Right ventricle myocardium inferior (tissue), 1 donor: ENCODE data around the gene MARCHF9. TPM values are rescaled to one million over a fixed set of nuclear protein-coding genes. Genes with fewer than 3 reads are reported as not detected.

Experiments used
- ATAC-seq: fragments of 200-7000 bp; cut with Tn5 transposase; one replicate; pipeline ENCODE4 v1.9.1; 2020; ENCODE audit warnings: mild to moderate bottlenecking, moderate library complexity
- DNase-seq: peaks from one replicate; pipeline ENCODE4 v3.0.0; 2021; ENCODE audit errors: missing footprints
- intact Hi-C: fragments of 100-400 bp; cut with DNase I; formaldehyde crosslinking; loops from one replicate; pipeline ENCODE4 v1.11.0; 2022
- total RNA-seq: library from RNA; stranded (reverse); fragmentation: NEBNext Ultra II Directional; extraction: Animal tissue kit (Norgen Biotek cat#: 25700); gene quantifications from one replicate; pipeline ENCODE4 v1.2.1, GENCODE V29; 2021
- donor health status: DM: no; HTN: yes; CAD: no; lungs with severe emphysema.

Gene MARCHF9
- total RNA-seq, 1 donor from 2014 or later = 14.5 TPM

DNA sequence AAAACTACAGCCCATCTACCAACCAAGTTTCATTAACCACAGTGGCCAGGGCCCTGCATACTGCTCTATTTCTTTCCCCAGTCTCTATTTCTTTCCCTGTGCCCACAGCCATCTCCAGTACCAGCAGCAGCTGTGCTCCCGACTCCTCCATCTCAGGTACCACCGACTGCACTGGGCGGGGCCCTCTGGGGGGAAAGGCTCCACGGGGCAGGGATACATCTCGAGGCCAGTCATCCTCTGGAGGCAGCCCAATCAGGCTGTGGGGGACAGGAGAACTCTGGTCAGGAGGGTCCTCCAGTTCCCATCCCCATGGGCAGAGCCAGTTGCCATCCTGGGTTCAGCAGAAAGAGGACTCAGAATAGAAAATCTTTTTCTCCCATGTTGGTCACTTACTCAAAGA lies 5.8 kb upstream of the MARCHF9 start:
- no peak for DNase-seq
- no peak for ATAC-seq
- intact Hi-C loops = no loop called here

- DNase-seq = no peak
- intact Hi-C loops = no loop called here
- no peak for ATAC-seq
Measured at GRCh38 chr12:57750561-57751431, 4.1 kb upstream of the MARCHF9 start.

- intact Hi-C loops = no loop called here
- ATAC-seq (no peak), DNase-seq (no peak)
Measured at GRCh38 chr12:57751432-57751787, 3.5 kb upstream of the MARCHF9 start.

DNA sequence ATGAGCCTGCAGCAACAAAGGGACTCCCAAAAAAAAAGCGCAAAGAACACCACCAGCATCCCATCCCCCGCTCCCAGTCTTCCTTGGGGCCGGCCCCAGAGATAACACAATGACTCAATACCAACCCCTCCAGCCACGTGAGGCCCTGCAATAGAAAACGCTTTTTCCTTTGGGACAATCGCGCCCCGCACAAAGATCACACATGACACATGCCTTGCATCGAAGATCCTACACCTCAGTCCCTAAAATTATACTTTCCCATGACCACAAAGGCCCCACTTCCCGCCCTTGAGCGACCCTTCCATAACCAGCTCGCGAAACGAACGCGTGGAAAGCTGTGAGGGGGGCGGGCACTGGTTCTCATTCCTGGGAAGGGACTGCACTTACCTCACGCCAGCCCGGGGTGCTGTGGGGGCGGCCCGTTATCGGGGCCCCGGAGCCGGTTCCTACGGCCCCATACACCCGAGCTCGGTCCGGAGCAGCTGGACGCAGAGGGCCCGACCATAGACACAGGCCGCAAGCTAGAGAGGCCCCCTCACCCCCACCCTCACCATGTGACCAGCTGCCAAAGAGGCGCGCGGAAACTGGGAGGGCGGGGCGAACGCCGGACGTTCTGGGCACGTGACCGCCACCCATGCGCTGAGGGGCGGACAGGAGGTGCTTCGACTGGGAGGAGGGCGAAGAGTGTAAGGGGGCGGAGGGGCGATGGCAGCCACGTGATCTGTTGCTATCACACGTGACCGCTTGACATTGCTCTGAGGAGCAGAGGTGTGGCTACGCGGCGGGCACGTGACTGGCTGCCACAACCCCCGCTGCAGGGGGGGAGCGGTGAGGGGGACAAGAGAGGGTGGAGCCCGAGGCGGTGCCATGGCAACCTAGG lies 2.9 kb upstream of the MARCHF9 start, which contains the start of gene CDK4:
TSS of gene CDK4 (minus strand) at position 523 of the 880 bp plus-strand sequence. CDS start 593 bp downstream, outside the sequence.
- intact Hi-C loops = no loop called here
- DNase-seq (peak; percentile 100), ATAC-seq (peak; percentile 95)

DNA sequence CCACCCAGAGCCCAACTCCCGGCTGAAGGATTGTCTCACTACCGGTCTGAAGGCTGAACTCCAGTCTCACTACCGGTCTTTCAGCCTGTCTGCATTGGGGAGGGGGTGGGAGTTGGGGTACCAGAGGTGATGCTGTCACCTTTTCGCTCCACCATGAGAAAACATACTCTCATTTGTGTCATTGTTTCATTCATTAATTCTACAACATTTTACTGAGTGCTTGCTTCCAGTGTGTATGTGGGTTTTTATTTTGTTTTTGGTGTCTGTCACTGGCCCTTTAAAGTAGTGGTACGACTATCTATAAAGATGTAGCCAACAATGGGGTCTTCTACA lies 2.3 kb upstream of the MARCHF9 start:
- intact Hi-C loops = no loop called here
- ATAC-seq (no peak), DNase-seq (no peak)

DNA sequence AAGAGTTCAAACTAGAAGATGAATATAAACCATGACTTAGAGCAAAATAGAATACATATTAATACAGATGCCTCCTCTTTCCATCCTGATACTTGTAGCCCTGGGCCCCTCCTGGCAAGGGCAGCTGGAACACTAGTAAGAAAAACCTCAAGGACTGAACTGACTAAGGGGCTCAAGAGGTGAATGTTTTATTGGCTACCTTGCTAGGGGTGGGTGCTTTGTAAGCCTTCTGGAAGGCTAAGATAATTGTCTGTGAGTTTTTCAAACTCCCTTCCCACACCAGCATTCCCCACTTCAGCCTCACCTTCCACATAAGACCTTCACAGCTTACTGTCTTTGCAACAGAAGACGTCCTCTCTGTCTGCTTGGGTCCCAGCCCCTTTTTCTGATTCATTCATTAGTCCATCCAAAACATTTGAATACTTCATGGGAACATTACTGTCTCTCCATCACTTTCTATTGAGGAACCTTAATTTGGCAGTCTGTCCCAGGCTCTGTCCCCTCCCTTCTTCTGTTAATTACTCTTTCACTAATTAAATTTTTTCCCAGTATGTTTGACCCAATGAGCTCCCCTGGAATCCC lies 1.1 kb upstream of the MARCHF9 start:
- DNase-seq (no peak), ATAC-seq (no peak)
- intact Hi-C loops = no loop called here

GRCh38 chr12:57755194-57755453 lies 221 bp downstream of the MARCHF9 start:
- intact Hi-C loops = no loop called here
- DNase-seq (no peak), ATAC-seq (no peak)

DNA sequence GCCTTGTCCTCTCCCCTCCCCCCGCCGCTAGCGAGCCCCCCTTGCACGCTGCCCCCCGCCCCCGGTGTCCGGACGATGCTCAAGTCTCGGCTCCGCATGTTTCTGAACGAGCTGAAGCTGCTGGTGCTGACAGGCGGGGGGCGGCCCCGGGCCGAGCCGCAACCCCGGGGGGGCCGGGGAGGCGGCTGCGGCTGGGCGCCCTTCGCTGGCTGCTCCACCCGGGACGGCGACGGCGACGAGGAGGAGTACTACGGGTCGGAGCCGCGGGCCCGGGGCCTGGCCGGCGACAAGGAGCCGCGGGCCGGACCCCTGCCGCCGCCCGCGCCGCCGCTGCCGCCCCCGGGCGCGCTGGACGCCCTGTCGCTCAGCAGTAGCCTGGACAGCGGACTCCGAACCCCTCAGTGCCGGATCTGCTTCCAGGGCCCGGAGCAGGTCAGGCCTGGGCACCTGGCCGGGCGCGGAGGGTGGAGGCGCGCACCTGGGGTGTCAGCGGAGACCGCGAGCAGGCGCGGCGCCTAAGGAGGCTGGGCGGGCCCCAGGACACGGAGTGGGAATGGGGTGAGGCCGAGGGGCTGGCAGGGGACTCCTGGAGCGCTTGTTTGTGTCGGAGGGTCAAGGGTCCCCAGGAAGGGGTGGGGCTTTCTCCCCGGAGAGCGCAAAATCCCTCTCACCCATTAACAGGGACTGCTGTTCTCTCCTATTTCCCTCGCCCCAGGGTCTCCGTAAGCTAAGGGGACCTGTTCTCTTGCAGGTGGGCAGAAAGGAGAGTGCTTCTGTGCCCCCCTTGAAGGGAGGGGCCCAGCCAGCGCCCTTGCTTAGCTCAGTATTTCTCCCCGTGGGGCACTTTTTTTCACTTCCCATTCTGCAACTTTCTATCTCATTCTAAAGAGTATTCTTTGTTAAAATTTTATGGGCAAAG lies 810 bp downstream of the MARCHF9 start:
- no peak for ATAC-seq
- intact Hi-C loops = no loop called here
- DNase-seq = no peak

DNA sequence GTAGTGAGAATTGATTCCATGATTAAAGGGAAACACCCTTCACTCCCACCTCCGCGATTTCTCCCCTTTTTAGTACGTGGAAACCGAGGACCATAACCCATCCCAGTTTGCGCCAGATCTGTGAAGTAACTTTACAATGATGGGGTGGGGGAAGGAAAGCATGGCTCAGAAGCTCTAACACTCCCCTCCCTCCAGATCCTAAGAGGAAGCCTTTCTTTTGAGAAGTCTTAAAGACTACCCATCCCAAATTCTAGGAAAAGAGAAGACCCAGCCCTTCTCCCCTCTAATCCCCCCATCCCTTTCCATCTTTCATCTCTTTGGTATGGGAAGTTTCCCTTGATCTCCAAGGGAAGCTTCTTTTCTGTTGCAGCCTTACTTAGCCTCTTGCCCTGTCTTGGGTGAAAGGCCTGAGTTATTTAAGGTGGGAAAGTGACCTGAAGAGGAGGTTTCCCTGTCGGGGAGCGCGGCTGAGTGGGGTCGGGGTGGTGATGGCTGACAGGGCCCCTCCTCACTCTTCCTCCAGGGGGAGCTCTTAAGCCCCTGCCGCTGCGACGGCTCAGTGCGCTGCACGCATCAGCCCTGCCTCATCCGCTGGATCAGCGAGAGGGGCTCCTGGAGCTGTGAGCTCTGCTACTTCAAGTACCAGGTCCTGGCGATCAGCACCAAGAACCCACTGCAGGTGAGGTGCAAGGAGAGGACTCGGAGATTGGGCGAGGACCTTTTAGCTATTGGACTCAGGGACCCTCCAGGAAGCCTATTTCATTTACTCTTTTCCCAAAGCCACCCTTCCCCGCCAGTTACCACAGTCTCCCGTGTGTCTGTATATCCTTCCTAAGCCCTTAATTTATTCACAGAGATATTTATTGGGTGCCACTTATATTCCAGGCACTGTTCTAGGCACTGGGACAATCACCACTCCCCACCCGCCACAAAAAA lies 1.8 kb downstream of the MARCHF9 start:
- DNase-seq (peak; percentile 70), ATAC-seq (no peak)
- intact Hi-C loops = no loop called here

- intact Hi-C loops = no loop called here
- DNase-seq (no peak), ATAC-seq (no peak)
Measured at GRCh38 chr12:57757771-57758170, 2.9 kb downstream of the MARCHF9 start.

DNA sequence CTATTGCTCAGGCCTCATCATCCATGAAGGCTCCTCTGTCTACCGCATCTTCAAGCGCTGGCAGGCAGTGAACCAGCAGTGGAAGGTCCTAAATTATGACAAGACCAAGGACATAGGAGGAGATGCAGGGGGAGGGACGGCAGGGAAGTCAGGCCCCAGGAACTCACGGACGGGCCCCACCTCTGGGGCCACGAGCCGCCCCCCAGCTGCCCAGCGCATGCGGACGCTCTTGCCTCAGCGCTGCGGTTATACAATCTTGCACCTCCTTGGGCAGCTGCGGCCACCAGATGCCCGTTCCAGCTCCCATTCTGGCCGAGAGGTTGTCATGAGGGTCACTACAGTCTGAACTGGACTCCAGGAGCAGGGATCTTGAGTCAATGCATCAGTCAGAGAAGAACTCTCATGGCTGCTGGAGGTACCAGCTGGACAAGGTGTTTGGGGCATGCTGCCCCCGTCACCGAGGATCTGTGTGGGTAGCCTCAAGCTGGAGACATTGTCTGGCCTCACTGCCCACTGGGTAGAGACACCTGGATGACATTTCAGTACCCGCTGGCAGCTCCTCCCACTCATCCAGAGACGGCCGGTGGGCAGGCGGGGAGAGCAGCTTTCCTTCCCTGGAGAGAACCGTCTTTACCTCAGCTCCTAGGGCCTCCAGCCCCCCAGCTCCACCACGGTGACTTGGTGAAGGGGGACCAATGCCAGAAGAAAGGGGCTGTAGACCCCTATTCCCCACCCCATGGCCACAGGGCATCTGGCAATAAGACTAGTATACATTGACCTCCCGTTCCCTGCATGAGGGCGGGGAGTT lies 3.9 kb downstream of the MARCHF9 start:
- no peak for DNase-seq
- ATAC-seq = no peak
- intact Hi-C loops = no loop called here

GRCh38 chr12:57759360-57759980 lies 4.6 kb downstream of the MARCHF9 start:
- intact Hi-C loops = no loop called here
- ATAC-seq = no peak
- DNase-seq = no peak

- intact Hi-C loops = no loop called here
- no peak for ATAC-seq
- DNase-seq = no peak
Measured at GRCh38 chr12:57760347-57760982, 5.6 kb downstream of the MARCHF9 start.

GRCh38 chr12:57761391-57761998 lies 6.6 kb downstream of the MARCHF9 start:
- ATAC-seq (no peak), DNase-seq (no peak)
- intact Hi-C loops = no loop called here

DNA sequence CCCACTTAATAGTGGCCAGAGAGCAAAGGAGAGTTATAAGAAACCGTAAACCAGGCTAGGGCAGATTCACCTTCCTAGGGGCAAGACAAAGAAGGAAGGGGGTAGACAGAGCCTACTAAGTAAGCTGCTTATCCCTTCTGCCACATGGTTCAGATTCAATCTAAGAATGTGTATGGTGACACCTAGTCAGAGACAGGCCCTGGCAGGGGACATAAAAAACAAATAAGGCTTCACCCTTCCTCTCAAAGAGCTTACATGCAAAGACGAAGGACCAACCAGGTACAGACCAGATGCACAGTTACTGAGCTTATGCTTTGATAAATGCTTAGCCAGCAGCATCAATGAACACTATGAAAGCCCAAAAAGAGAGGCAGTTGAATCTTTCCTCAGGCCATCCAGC lies 7.6 kb downstream of the MARCHF9 start:
- no peak for ATAC-seq
- no peak for DNase-seq
- intact Hi-C loops = no loop called here
